Gastrocnemius medialis (tissue), 4 donors: Measurements from ENCODE around the gene ZNF668. TPM values are rescaled to one million over a fixed set of nuclear protein-coding genes. Genes with fewer than 3 reads are reported as not detected.
A peak's percentile ranks its signal among the peaks of the same experiment; 100 is the strongest.

ENCODE experiments used
- ATAC-seq, 2 donors: fragments of 150-250 bp; one replicate each; pipeline ENCODE4 v1.9.1; 2016
- DNase-seq, 2 donors: peaks; one replicate each; pipeline ENCODE4 v3.0.0-alpha.2; 2019
- H3K27ac ChIP-seq, 4 donors: fragments of 200-600 bp; sonication (generic); 1 replicate in 1 of 4; 2 replicates in 3 of 4; pipeline ENCODE4 v1.5.1; 2016 to 2018; ENCODE audit warnings: mild to moderate bottlenecking in 2 of 4, moderate library complexity in 1 of 4
- H3K27me3 ChIP-seq, 3 donors: fragments of 200-600 bp; sonication (generic) in 2 of 3; 1 replicate in 1 of 3; 2 replicates in 2 of 3; pipeline versions ENCODE4 v1.5.1 to v1.6.0; 2016 to 2019; ENCODE audit warnings: mild to moderate bottlenecking in 1 of 3, moderate library complexity in 1 of 3
- H3K36me3 ChIP-seq, 2 donors: fragments of 200-600 bp; sonication (generic) in 1 of 2; one replicate each; pipeline ENCODE4 v1.5.1; 2017 to 2018
- H3K4me1 ChIP-seq, 2 donors: fragments of 200-600 bp; sonication (generic) in 1 of 2; one replicate each; pipeline ENCODE4 v1.5.1; 2016 to 2017; ENCODE audit warnings: mild to moderate bottlenecking in 2 of 2
- H3K4me3 ChIP-seq, 4 donors: fragments of 200-600 bp; sonication (generic) in 3 of 4; 1 replicate in 1 of 4; 2 replicates in 3 of 4; pipeline ENCODE4 v1.5.1; 2016 to 2019; ENCODE audit warnings: mild to moderate bottlenecking in 2 of 4
- H3K9me3 ChIP-seq, 3 donors: fragments of 200-600 bp; sonication (generic) in 2 of 3; 1 replicate in 1 of 3; 2 replicates in 2 of 3; pipeline ENCODE4 v1.5.1; 2016 to 2019
- POLR2A ChIP-seq, 2 donors: fragments of 450-650 bp; IDR thresholded peaks; one replicate each; pipeline ENCODE4 v1.6.1; 2017; ENCODE audit warnings: antibody characterized with exemption in 2 of 2, mild to moderate bottlenecking in 2 of 2, moderate library complexity in 2 of 2
- in situ Hi-C, 4 donors: fragments of 200-750 bp; cut with MboI; loops; one replicate each; pipeline versions ENCODE4 v1.15.0 to v1.8.0; 2017; ENCODE audit warnings: low sequenced_read_pairs in 4 of 4
- intact Hi-C: fragments of 100-400 bp; cut with DNase I; formaldehyde crosslinking; loops from one replicate; pipeline ENCODE4 v1.15.1; 2023; ENCODE audit warnings: low total_unique reads
- total RNA-seq, 4 donors: library from RNA; depleted of rRNA; stranded (reverse); fragments of >200 nt; gene quantifications; one replicate each; pipeline versions ENCODE4 v1.1.0 to v1.2.3, GENCODE V29; 2016
- TF ChIP-seq, protein P1 (sequence below), 5 experiments: fragments of 450-650 bp in 3 of 5; fragments of 200-600 bp in 2 of 5; sonication (generic) in 2 of 5; IDR thresholded peaks in 4 of 5; conservative IDR thresholded peaks in 1 of 5; 1 replicate in 4 of 5; 2 replicates in 1 of 5; pipeline ENCODE4 v1.5.1; 2016 to 2019; ENCODE audit warnings: antibody characterized with exemption in 5 of 5, mild to moderate bottlenecking in 3 of 5, moderate library complexity in 3 of 5

Gene ZNF668
- total RNA-seq, 4 donors from 2014 or later: 6.6 to 16.0 (median 11.0) TPM

DNA sequence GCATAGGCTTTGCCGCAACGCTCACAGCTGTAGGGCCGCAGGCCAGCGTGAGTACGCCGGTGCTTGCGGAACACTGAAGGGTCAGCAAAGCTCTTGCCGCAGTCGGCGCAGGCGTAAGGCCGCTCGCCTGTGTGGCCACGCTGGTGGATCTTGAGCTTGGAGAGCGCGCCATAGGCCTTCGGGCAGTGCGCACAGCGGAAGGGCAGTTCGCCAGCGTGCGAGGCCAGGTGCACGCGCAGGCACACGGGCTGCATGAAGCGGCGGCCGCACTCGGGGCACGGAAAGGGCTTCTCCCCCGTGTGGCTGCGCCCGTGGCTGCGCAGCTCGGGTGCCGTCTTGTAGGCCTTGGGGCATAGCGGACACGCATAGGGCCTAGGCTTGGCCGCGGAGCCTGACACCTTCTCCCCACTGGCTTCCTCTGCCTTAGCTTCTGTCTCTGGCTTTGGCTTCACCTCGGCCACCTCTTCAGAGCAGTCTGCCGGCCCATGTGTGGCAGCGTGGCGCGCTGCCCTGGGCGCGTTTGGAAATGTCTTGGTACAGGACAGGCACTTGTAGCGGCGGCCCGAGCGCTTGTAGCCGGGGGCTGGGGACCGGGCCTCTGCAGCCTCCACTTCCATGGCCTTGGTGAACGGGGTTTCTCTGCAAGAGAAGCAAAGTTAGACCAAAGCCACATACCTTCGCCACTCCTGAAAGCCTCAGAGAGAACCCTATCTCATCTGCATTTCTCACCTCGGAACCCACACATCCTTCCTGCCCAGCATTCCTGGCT is 10.0 kb downstream of the ZNF668 start:
- peak overlapping the region; percentile 51 to 78 (median 57) for H3K27ac ChIP-seq
- H3K9me3 ChIP-seq: no peaks in the 10 kb centered on the region
- TF ChIP-seq, protein P1, sequence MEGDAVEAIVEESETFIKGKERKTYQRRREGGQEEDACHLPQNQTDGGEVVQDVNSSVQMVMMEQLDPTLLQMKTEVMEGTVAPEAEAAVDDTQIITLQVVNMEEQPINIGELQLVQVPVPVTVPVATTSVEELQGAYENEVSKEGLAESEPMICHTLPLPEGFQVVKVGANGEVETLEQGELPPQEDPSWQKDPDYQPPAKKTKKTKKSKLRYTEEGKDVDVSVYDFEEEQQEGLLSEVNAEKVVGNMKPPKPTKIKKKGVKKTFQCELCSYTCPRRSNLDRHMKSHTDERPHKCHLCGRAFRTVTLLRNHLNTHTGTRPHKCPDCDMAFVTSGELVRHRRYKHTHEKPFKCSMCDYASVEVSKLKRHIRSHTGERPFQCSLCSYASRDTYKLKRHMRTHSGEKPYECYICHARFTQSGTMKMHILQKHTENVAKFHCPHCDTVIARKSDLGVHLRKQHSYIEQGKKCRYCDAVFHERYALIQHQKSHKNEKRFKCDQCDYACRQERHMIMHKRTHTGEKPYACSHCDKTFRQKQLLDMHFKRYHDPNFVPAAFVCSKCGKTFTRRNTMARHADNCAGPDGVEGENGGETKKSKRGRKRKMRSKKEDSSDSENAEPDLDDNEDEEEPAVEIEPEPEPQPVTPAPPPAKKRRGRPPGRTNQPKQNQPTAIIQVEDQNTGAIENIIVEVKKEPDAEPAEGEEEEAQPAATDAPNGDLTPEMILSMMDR (IDR thresholded peaks at IDR 0.05 in 4 of 5, conservative IDR thresholded peaks at IDR 0.05 in 1 of 5): no peak
- TF ChIP-seq POLR2A (IDR thresholded peaks at IDR 0.05): no peak
- H3K4me1 ChIP-seq: peaks cover 3 to 11% of the 10 kb centered on the region in 2 donors
- H3K36me3 ChIP-seq: peaks cover 0 to 34% of the 10 kb centered on the region in 2 donors
- ATAC-seq (no peak), DNase-seq (no peak)
- H3K27me3 ChIP-seq: no peaks in the 10 kb centered on the region
- intact Hi-C loops: no loop called here
- H3K4me3 ChIP-seq: no peak overlapping the region
- in situ Hi-C loops: no loop called here

DNA sequence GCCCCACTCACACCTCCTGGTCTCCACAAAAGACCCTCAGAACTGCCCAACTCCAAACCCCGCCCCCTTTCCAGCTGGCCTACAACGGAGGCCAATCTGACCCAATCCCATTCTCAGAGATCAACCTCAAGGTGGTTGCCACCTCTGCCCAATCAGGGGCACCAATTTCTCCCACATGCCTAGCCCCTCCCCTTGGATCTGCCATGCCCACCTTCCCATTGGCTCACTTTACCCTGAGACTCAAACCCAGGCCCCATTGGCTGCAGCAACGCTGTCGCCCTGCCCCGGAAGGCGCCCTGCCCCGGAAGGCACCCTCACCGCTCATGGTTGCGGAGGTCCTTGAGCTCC is 10.6 kb downstream of the ZNF668 start:
- intact Hi-C loops (no loop called here), in situ Hi-C loops (no loop called here)
- Histone ChIP-seq H3K9me3 (no peaks in the 10 kb centered on the region), H3K36me3 (peaks cover 0 to 34% of the 10 kb centered on the region in 2 donors), H3K4me1 (peaks cover 3 to 11% of the 10 kb centered on the region in 2 donors), H3K4me3 (no peak overlapping the region), H3K27me3 (no peaks in the 10 kb centered on the region), H3K27ac (peak overlapping the region in 1 of 4 donors; percentile 78)
- no peak for TF ChIP-seq POLR2A (IDR thresholded peaks at IDR 0.05)
- TF ChIP-seq, protein P1 (IDR thresholded peaks at IDR 0.05 in 4 of 5, conservative IDR thresholded peaks at IDR 0.05 in 1 of 5): no peak
- DNase-seq (no peak), ATAC-seq (no peak)

DNA sequence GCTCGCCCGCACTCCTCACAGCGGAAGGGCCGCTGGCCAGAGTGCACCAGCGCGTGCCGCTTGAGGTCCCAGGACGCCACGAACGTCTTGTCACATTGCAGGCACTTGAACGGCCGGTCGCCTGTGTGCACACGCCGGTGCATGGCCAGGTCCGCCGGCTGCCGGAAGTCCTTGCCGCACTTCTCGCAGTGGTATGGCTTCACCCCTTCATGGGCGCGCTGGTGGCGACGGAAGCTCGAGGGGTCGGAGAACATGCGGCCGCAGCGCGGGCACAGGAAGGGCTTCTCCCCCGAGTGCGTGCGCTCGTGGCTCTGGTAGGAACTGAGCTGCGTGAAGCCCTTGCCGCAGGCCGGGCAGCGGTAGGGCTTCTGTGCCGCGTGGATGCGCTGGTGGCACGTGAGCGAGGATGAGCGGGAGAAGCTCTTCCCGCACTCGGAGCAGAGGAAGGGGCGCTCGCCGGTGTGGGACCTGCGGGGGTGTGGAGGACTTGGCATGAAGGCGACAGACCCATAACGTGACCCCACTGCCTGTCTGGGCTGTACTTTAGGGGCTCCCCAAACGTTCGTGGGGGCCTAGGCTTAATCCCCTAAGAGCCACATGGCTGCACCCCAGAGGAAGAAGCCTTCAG is 12.1 kb downstream of the ZNF668 start:
- intact Hi-C loops: no loop called here

DNA sequence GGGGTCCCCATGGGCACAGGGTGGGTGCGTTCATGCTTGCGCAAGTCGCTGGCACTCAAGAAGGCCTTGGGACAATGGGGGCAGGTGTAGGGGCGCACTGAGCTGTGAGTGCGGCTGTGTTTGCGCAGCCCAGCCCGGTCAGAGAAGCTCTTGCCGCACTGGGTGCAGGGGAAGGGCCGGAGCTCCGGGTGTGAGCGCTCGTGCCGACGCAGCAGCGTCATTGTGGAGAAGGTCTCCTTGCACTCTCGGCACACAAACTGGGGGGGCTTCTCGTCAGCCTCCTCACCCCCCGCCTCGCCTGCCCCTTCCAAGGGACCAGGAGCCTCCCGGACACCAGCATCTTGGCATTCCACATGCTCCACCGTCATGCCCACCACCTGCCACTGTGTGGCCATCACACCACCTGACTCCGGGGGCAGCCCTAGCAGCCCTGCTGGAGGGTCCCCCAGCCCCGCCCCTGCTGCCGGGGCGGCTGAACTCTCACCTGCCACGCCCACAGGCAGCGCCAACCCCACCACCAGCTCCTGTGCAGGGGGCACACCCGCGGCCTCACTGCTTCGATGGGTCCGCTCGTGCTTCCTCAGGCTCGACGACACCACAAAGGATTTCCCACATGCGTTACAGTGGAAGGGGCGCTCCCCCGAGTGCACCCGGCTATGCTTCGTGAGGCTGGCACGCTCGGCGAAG is 12.8 kb downstream of the ZNF668 start:
- Histone ChIP-seq H3K9me3 (no peaks in the 10 kb centered on the region), H3K4me3 (no peak overlapping the region), H3K36me3 (peaks cover 0 to 40% of the 10 kb centered on the region in 2 donors), H3K27me3 (no peaks in the 10 kb centered on the region), H3K27ac (no peak overlapping the region), H3K4me1 (peaks cover 3 to 11% of the 10 kb centered on the region in 2 donors)
- intact Hi-C loops (no loop called here), in situ Hi-C loops (no loop called here)
- DNase-seq (no peak), ATAC-seq (no peak)
- no peak for TF ChIP-seq POLR2A (IDR thresholded peaks at IDR 0.05)
- TF ChIP-seq, protein P1 (IDR thresholded peaks at IDR 0.05 in 4 of 5, conservative IDR thresholded peaks at IDR 0.05 in 1 of 5): no peak

More for the DNA sequence above, 12.1 kb downstream of the ZNF668 start:
- DNase-seq (no peak), ATAC-seq (no peak)
- H3K4me3 ChIP-seq: no peak overlapping the region
- in situ Hi-C loops: no loop called here
- peaks cover 0 to 40% of the 10 kb centered on the region in 2 donors for H3K36me3 ChIP-seq
- H3K27ac ChIP-seq: no peak overlapping the region
- H3K27me3 ChIP-seq: no peaks in the 10 kb centered on the region
- TF ChIP-seq, protein P1 (IDR thresholded peaks at IDR 0.05 in 4 of 5, conservative IDR thresholded peaks at IDR 0.05 in 1 of 5): no peak
- no peak for TF ChIP-seq POLR2A (IDR thresholded peaks at IDR 0.05)
- peaks cover 3 to 11% of the 10 kb centered on the region in 2 donors for H3K4me1 ChIP-seq
- H3K9me3 ChIP-seq: no peaks in the 10 kb centered on the region
